Gastroesophageal sphincter (tissue), 3 donors: ENCODE results near the gene FER.

ENCODE experiments used
- POLR2AphosphoS5 ChIP-seq: sonication (generic); formaldehyde crosslinking; IDR thresholded peaks from one replicate; pipeline ENCODE4 v1.6.1; 2017; ENCODE audit warnings: antibody characterized with exemption
- TF ChIP-seq, protein P1 (sequence below), 4 experiments: fragments of 200-600 bp in 2 of 4; fragments of 450-650 bp in 2 of 4; sonication (generic) in 1 of 4; IDR thresholded peaks; one replicate each; pipeline ENCODE4 v1.5.1; 2017 to 2019; ENCODE audit warnings: antibody characterized with exemption in 4 of 4, mild to moderate bottlenecking in 2 of 4, moderate library complexity in 2 of 4

DNA sequence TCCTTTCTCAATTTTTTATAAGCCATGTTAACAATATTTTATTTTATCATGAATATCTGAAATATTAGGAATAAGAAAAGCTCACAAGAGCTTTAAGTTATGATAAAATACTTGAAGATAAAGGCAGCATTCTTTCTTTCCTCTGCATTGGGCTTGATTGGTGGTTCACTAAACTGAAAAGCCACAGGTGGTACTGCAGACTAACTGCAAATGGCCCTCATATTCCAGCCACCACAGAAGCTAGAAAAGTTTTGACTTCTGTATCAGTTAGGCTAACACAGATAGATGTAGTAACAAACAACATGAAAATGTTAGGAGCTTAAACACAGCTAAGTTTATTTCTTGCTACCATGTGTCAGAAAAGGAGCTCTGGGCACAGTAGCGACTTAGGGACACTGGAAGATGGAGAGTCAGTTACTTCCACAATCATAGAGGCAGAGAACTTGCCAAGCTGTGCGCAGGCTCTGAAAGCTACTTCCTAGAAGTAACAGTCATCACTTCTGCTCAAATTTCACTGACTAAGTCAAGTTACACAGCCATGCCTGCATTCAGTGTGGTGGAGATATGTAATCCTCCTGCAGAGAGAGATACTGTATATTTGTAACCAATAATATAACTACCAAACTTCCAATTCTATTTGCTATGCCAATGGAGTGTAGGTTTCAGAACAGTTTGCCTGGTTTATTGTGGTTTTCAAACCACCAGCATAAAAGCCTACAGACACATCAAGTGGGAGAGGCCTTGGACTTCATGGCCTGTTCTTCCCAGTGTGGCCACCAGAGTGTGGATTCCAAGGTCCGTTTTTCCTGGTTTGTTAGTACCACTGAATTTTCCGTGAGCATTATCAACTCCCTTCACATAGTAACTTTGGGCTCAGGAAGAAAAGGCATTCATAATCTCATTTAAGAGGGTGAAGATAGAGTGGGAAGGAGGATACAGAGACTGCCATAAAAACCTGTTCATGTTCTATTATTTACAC, 393.8 kb downstream of the FER start:
- no peak for TF ChIP-seq POLR2AphosphoS5
- TF ChIP-seq, protein P1, sequence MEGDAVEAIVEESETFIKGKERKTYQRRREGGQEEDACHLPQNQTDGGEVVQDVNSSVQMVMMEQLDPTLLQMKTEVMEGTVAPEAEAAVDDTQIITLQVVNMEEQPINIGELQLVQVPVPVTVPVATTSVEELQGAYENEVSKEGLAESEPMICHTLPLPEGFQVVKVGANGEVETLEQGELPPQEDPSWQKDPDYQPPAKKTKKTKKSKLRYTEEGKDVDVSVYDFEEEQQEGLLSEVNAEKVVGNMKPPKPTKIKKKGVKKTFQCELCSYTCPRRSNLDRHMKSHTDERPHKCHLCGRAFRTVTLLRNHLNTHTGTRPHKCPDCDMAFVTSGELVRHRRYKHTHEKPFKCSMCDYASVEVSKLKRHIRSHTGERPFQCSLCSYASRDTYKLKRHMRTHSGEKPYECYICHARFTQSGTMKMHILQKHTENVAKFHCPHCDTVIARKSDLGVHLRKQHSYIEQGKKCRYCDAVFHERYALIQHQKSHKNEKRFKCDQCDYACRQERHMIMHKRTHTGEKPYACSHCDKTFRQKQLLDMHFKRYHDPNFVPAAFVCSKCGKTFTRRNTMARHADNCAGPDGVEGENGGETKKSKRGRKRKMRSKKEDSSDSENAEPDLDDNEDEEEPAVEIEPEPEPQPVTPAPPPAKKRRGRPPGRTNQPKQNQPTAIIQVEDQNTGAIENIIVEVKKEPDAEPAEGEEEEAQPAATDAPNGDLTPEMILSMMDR (IDR thresholded peaks at IDR 0.05), result no peak
